ENCODE measurements around the gene FNTB.
"Not testable (repeated sequence)": the region's sequence is repeated elsewhere in the genome, so short reads cannot be mapped to it uniquely, and the experiment has no call there.

FNTB gene

DNA sequence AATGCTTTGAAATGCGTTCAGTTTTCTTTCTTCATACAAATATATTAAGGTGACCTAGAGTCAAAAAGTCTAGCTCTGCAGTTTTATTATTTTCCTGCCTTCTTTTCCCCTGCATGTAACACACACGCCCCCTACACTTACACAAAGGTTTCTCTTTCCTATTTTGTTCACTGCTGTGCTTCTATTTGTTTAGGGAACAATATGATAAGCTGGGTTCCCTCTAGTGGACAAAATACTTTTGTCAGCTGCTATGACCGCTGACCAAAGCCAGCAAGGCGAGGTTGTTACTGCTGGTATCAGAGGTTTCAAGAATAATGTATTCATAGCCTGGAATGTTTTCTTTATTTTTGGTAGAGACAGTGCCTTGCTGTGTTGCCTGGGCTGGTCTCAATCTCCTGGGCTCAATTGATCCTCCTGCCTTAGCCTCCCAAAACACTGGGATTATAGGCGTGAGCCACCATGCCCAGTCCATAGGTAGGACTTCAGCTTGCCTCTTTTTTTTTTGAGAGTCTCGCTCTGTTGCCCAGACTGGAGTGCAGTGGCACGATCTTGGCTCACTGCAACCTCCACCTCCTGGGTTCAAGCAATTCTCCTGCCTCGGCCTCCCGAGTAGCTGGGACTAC lies 33.4 kb downstream of the FNTB start:
- peak; percentile 25 for DNase-seq

DNA sequence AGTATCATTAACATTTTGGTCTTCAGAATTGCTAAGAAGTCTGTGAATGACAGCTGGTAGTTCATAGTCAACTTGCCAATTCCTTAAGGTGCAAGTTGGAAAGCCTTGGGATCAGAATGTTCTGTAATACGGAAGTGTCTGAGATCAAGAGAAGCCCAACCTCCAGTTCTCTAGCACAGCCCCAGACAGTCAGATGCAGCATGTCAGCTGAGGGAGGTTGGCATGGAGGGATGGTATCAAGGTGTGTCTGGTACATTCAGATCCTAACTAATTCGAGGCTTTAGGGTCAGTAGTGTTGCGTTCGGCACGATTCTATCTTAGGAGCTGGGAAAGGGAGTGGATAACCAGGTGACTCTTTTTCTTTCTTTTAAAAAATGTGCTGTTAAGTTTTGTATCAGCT lies 38.3 kb downstream of the FNTB start:
- no peak for DNase-seq

DNA sequence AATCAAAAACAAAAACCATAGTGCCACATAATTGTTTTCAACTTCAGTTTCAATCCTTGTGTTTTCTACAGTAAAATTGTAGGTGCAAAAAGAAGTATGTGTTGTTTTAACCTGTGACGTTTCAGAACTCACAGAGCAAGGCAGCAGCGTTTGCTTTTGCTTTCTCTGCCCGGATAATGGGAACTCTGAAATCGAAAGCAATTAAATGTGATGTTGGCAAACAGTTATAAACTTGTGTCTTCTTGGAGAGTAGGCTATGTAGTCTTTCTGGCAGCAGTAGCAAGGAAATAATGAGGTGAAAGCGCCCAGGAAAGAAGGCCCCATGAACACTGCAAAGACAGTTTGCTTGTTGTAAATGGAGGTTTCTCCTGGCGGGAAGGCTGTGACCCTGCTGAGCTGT lies 39.1 kb downstream of the FNTB start:
- no peak for DNase-seq

DNA sequence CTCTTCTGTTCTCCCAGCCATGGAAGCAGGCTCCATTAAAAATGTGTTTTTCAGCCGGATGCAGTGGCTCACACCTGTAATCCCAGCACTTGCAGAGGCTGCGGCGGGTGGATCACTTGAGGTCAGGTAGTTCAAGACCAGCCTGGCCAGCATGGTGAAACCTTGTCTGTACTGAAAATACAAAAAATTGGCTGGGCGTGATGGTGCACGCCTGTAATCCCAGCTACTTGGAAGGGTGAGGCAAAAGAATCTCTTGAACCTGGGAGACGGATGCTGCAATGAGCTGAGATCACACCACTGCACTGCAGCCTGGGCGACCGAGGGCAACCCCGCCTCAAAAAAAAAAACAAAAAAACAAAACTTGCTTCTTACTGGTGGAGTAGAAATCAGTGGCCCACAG lies 39.8 kb downstream of the FNTB start:
- no peak for DNase-seq

DNA sequence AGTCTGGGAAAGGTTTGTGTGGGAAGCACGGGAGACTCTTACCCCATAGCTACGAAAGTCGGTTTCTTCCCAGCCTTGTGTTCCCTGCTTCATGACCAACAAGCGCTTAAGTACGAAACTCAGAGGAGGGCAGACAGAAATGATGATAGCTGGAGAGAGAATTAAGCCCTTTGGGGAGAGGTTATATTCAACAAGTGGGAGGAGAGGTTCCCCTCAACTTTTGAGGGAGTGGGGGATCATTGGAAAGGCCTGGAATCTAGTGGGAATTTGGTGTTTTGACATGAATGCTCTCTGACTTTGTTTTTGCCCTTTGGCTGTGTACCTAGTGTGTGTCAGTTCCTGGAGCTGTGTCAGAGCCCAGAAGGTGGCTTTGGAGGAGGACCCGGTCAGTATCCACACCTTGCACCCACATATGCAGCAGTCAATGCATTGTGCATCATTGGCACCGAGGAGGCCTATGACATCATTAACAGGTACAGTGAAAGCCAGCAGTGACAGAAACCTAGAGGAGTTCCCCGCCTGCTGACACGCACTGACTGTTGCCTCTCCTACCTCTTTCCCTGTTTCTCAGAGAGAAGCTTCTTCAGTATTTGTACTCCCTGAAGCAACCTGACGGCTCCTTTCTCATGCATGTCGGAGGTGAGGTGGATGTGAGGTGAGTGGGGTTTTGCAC lies 40.6 kb downstream of the FNTB start:
- DNase-seq: no peak

DNA sequence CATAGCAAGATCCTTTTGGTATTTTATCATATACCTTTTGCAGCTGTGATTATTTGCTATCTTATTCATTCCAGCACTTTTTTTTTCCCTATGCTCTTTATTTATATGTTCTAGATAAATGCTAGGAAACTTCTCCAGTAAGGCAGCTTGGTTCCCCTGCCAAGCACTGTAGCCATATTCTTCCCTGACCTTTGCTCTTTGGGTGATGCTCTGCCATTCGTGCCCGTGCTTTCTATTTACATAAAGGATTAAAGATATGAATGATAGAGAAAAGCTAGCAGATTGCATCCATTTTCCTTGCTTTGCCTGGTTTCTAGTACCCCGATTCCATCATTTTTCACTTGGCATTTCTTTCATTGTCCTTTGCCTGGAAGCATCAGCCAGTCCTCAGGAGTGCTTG lies 42.2 kb downstream of the FNTB start:
- DNase-seq: no peak

DNA sequence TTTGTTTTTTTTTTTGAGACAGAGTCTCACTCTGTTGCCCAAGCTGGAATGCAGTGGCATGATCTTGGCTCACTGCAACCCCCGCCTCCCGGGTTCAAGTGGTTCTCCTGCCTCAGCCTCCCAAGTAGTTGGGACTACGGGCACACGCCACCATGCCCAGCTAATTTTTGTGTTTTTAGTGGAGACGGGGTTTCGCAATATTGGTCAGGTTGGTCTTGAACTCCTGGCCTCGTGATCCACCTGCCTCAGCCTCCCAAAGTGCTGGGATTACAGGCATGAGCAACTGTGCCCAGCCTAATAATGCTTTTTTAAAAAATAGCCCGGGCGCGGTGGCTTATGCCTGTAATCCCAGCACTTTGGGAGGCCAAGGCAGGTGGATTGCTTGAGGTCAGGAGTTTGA lies 44.6 kb downstream of the FNTB start:
- DNase-seq: not testable (repeated sequence)

DNA sequence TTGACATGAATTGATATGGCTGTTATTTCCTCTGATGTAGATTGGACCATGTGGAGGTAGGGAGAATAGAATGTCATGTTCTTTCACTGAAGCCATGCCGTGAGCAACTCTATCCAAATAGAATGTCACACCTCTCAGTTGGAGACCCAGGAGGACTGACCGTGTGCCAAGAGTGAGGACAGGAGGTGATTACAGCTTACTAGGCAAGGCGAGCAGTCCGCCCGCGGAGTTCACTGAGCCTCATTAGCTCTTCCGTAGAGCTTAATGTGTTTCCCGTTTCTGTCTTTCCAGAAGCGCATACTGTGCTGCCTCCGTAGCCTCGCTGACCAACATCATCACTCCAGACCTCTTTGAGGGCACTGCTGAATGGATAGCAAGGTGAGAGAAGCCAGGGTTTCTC lies 45.6 kb downstream of the FNTB start:
- no peak for DNase-seq

DNA sequence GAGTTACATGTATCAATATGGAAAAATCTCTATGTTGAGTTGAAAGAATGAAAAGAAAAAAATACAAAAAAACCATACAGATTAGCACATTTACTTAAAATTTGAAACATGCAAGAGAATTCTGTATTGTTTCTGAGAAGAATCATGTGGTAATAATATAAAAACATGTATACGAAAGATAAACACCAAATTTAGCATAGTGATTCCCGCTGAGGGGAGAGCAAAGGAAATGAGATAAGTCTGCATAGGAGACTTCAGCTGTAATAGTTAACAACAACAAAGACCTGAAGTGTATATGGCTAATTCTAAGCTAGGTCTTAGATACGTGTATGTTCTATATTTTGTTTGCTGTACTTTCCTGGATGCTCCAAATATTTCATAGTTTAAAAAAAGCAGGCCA lies 46.5 kb downstream of the FNTB start:
- no peak for DNase-seq

DNA sequence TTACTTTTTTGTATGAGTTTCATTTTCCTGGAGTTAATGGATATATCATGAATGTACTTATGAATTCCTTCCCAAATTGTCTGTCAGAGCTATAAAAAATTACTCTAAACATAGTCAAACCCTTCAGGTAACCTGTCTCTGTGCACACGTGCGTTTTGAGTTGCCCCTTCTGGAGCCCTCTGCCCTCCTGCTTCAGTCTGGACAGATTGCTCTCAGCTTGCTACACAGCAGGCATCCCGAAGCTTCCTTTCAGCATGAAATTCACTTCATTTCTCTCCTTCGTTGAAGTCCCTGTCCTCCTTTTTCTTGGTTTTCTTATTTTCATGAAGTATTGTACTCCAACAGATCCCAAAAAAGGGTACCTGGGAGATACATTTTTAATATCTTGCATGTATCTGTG lies 47.3 kb downstream of the FNTB start:
- DNase-seq: no peak

DNA sequence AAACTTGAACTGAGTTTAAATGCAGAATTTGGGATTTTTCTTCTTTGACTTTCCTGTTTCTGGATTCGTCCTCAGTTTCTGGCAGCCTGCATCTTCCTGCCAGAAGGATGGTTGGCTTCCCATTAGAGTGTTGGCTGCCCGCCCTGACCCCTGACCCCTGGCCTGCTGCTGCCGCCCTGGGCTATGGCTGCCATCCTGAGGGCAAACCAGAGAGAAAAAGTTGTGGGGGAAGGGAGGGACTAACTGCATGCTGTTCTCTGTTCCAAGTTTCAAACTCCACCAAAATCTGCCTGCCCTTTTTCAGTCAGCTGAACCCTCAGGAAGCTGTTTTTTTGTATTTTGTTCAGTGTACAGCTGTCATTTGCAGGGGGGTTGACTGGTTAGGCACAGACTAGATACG lies 48.4 kb downstream of the FNTB start:
- no peak for DNase-seq

DNA sequence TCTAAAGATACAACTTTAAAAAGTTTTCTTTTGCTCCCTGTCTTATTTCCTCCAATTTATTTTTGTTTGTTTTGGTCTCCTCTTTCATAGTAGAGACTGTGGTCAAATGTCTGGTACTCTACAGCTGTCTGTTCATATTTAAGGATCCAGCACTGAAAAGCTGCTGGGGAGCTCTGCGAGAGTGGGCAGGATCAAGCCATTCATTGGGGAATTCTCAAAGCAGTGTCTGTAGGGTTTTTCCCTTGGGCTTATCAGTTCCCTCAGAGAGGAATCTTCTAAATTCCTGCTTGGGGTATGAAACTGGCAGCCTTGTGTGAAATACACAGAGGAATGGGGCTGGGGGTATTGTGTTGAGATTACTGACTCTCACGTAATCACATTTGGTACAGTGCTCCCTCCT lies 52.3 kb downstream of the FNTB start:
- DNase-seq: no peak

DNA sequence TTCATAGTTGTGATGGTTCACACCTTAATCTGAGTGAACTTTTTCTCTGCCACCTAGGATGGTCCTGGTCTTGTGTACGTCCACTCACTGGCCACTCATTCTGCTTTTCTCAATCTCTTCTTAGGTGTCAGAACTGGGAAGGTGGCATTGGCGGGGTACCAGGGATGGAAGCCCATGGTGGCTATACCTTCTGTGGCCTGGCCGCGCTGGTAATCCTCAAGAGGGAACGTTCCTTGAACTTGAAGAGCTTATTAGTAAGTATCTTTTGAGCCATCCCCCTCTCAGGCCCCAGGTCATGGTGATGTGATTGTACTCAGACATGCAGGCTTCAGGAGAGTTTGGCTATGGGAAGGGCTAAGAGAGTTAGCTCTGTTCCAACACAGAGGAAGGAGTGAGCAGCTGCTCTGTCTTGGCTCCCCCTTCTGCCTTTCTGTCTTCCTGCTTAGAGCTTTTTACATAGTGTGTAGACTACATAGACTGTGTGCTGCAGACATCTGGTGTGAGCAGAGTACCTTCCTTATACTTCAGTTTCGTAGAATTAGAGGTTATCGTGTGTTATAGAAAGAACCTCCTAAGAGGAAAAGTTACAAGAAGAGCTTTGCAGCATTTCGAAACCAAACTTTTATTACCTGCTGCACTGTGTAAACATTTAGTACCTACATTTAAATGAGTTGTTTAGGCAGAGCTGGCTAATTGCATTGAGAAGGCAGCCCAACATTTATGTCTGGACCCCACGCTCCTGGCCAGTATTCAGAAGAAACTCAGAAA lies 54.2 kb downstream of the FNTB start:
- DNase-seq: no peak

DNA sequence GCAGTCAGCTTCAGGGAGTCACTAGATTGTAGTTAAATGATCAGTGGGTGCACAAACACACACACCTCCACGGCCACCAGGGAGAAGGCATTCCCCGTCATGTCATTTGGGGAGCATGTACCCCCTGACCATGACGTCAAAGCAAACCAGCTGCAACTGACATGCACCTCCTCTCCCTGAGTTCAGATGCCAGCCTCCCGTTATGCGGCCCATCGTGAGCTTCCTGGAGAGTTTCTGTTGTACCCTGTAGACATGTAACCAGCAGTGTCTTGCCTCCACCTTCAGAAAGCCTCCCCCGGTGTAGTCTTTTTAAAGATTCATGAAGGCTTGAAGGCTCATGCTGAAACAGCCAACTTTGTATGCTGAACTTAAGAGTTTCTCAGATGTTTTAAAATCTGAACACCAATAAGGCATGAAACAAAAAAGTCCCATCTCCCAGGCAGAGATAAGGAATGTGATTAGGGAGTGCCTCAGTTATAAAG lies 54.8 kb downstream of the FNTB start:
- no peak for DNase-seq

DNA sequence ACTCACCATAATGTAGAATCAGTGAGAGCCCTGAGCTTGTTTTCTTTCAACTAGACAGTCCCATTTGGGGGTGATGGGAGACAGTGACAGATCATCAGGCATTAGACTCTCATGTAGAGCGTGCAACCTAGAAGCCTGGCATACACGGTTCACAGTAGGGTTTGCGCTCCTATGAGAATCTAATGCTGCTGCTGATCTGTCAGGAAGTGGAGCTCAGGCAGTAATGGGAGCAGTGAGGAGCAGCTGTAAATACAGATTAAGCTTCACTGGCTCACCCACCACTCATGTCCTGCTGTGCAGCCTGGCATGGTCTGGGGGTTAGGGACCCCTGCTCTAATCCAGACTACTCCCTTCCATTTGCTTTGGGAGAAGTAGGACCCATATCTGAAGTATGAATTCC lies 55.6 kb downstream of the FNTB start:
- no peak for DNase-seq

DNA sequence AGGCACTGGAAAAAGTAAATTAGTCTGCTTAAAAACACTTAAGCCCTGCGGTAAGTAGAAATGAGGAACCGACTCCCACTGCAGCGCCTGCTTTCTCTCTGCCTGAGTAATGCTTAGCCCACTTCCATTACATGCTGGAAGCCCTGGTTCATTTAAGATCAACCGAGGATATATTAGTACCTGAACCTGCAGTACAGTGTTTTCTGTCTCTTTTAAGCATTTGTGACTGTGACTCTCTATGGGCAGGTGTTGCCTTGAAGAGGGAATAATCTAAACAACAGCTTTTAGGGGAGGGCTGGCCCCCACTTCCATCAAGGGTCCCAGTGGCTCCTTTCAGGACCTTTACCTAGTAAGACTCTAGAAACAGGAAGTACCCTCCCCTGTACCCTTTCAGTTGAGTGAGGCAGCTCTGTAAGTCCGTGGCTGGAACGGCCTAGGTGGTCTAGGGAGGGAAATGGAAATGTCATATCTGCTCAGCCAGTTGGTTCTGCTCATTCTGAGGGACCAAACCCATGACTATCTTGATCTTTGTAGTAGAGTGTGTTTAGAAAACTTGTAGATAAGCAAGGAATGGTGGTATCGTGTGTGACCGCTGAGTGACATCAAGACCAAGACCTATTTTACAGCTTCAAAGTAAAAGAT lies 56.2 kb downstream of the FNTB start:
- no peak for DNase-seq

DNA sequence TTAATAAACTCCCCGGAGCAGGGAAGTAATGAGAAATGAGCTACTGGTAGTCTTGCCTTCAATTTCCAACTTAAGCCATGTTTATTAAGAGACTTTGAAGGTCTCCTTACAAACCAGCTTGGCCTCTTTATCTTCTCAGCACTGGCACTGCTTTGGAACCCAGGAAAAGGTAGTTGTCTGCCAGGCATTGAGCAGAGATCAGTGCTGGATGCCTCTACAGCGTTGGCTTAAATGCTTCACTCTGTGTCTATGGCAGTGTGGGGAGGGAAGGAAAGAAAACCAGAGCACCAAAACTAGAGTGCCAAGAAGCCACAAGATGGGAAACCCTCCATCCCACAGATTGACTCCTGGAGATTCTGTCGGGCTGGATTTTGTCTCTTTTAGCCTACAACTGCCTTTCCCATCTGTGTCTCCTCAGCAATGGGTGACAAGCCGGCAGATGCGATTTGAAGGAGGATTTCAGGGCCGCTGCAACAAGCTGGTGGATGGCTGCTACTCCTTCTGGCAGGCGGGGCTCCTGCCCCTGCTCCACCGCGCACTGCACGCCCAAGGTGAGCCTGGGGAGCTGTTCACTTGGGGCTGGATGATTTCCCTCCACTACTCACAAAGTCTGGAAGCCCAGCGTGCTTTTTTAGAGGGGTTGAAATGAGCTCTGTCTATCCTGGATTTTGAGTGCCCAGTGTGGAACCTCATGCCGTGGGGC lies 57.3 kb downstream of the FNTB start:
- DNase-seq: no peak

DNA sequence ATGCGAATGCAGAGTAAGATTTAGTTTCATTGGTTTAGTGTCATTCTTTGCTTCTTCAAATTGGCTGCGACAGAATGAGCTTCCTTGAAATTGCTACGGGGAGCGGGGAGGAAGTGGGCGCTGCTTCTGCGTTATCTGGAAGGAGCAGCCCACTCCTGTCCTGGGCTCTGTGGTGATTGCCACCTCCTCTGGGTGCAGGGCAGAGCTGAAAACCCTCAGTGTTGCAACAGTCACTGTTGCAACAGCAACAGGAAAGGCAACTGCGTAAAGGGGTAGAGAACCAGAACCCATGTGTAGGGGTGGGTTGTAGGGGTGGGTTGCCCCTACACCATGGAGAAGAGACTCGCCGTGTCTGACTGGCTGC lies 57.9 kb downstream of the FNTB start:
- peak; percentile 8 for DNase-seq

DNA sequence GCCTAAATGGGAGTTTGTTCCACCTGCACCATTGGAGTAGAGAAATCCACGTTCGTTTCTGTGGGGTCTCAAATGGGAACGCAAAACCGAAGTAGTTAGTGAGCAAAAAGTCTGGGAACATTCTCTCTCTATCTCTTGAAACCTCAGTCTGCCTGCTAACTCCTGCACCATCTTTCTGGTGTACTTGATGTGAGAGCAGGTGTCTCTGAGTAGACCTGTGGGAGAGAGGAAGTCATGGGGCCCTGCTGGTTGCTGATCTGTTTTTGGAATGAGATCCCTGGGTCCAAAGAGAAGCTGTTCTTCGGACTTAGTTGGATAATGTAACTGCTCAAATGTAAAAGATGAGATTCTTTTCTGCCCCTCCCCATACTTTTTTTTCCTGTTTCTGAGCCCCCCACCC lies 58.3 kb downstream of the FNTB start:
- no peak for DNase-seq

DNA sequence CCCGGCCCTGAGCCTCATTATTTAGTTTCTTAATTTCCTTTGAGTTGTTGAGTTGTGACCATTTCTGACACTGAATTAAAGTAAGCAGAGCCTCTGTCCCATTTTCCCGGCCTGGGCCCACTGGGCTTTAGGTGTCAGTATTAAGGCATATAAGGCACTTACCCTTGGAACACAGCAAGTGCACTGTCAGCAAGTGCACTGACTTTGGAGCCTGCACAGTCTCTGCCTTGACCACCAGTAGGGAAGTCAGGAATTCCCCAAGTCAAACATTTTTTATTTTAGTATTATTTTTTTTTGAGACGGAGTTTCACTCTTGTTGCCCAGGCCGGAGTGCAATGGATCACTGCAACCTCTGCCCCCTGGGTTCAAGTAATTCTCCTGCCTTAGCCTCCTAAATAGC lies 59.0 kb downstream of the FNTB start:
- DNase-seq: no peak

DNA sequence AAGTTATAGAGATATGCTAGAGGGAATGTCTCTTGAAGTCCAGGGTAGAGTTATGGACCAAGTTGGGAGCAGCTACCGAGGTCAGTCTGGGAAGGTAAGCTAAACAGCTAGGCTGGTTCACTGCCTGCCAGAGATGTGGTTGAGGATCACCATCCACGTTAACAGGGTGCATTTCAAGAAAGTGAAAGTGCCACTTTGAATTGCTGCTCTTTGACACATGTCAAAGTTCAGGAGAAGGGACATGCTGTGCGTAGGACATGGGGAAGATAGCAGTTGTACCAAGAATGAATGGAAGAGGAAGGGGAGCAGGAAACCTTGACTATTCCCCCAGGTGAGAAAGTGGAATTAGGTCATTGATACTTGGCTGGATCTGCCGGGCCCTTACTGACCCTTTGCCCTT lies 66.1 kb downstream of the FNTB start:
- no peak for DNase-seq

DNA sequence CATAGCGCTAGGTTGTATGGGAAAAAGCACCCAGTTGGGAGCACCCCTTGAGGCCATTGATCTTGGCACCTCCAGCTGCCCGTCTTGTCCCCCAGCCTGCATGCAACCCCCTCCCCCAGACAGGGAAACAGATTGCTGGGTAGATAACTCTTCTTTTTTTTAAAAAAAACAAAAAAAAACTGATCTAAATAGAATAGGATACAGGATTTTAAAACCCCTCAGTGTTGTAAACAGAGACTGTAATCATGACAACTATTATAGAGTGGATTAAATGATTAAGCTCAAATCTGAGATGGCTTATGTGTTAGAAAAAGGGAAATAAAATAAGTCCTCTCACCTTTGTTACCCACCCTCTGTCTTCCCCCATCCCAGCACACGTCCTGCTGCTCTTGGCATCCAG lies 66.8 kb downstream of the FNTB start:
- no peak for DNase-seq

DNA sequence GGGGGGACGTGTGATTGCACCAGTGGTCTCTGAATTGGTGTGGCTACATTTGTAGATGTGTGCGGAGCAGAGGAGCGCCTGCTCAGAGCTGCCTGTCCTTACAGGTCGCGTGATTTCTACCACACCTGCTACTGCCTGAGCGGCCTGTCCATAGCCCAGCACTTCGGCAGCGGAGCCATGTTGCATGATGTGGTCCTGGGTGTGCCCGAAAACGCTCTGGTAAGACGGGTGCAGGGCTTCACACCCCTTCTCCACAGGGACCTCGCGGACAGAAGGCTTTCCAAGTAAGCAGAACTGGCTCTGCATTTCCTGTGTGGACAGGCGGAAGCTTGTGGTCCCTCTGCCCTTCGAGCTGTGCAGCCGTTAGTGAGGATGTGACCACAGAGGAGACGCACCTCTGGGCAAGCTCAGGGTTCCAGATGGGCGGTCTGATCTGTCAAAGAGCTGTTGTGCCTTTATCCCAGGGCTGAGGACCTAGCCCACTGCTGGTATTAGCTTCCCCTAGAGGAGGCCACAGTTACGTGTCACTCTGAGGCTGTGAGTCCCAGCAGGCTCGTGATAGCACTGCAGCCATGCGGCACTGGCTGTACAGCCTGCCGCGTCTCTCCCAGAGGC lies 67.9 kb downstream of the FNTB start:
- no peak for DNase-seq

All from CD4-positive, alpha-beta T cell treated with Interleukin-10 for 1 hour (primary cell).